ENCODE measurements around the gene LRRC8D.

Gene LRRC8D

GRCh38 chr1:89872567-89872966 is 51.7 kb downstream of the LRRC8D start:
- no peak for DNase-seq

GRCh38 chr1:89873288-89873687 is 52.5 kb downstream of the LRRC8D start:
- DNase-seq: no peak

- peak; percentile 43 for DNase-seq
These were observed 52.9 kb downstream of the LRRC8D start for GRCh38 chr1:89873770-89874169.

- no peak for DNase-seq
These were observed 55.6 kb downstream of the LRRC8D start for GRCh38 chr1:89876463-89876862.

- DNase-seq: no peak
These were observed 56.9 kb downstream of the LRRC8D start for GRCh38 chr1:89877756-89878155.

- DNase-seq: no peak
These were observed 57.4 kb downstream of the LRRC8D start for GRCh38 chr1:89878256-89878655.

GRCh38 chr1:89880679-89881078 is 59.8 kb downstream of the LRRC8D start:
- no peak for DNase-seq

- no peak for DNase-seq
These were observed 60.7 kb downstream of the LRRC8D start for GRCh38 chr1:89881415-89882058.

- DNase-seq: no peak
These were observed 61.7 kb downstream of the LRRC8D start for GRCh38 chr1:89882348-89883029.

- DNase-seq: no peak
These were observed 62.2 kb downstream of the LRRC8D start for GRCh38 chr1:89883030-89883379.

- no peak for DNase-seq
These were observed 64.1 kb downstream of the LRRC8D start for GRCh38 chr1:89884718-89885596.

- DNase-seq: no peak
These were observed 66.4 kb downstream of the LRRC8D start for GRCh38 chr1:89887270-89887669.

GRCh38 chr1:89887713-89888112 is 66.9 kb downstream of the LRRC8D start:
- DNase-seq: no peak

- DNase-seq: no peak
These were observed 67.9 kb downstream of the LRRC8D start for GRCh38 chr1:89888480-89889322.

GRCh38 chr1:89889323-89889615 is 68.4 kb downstream of the LRRC8D start:
- DNase-seq: no peak

- DNase-seq: no peak
These were observed 69.4 kb downstream of the LRRC8D start for GRCh38 chr1:89890085-89890752.

GRCh38 chr1:89892816-89893215 is 72.0 kb downstream of the LRRC8D start:
- no peak for DNase-seq

GRCh38 chr1:89894210-89895201 is 73.7 kb downstream of the LRRC8D start:
- no peak for DNase-seq

GRCh38 chr1:89896105-89896942 is 75.5 kb downstream of the LRRC8D start:
- no peak for DNase-seq
